LNCAP (cell line): ENCODE results near the gene RIPOR3.

Source experiments
- TF ChIP-seq, protein P1 (sequence below): fragments of 450-650 bp; IDR thresholded peaks from 2 replicates; pipeline ENCODE4 v1.5.1; 2017; ENCODE audit warnings: mild to moderate bottlenecking

Gene RIPOR3

DNA sequence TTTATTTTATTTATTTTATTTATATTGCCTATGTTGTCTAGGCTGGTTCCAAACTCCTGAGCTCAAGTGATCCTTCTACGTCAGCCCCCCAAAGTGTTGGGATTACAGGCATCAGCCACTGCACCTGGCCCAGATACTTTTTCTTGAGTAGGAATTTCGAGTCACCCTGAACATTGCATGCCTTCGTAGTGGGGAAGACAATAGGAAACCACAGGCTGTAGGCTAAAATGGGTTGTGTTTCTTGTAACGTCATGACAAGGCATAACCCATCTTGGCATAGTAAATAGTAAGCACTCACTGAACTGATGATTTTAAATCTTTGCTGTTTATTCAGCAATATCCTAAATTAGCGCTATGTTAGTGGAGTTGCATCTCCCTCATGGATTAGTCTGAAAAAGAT lies 146.2 kb downstream of the RIPOR3 start:
- TF ChIP-seq, protein P1, sequence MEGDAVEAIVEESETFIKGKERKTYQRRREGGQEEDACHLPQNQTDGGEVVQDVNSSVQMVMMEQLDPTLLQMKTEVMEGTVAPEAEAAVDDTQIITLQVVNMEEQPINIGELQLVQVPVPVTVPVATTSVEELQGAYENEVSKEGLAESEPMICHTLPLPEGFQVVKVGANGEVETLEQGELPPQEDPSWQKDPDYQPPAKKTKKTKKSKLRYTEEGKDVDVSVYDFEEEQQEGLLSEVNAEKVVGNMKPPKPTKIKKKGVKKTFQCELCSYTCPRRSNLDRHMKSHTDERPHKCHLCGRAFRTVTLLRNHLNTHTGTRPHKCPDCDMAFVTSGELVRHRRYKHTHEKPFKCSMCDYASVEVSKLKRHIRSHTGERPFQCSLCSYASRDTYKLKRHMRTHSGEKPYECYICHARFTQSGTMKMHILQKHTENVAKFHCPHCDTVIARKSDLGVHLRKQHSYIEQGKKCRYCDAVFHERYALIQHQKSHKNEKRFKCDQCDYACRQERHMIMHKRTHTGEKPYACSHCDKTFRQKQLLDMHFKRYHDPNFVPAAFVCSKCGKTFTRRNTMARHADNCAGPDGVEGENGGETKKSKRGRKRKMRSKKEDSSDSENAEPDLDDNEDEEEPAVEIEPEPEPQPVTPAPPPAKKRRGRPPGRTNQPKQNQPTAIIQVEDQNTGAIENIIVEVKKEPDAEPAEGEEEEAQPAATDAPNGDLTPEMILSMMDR = no peak

DNA sequence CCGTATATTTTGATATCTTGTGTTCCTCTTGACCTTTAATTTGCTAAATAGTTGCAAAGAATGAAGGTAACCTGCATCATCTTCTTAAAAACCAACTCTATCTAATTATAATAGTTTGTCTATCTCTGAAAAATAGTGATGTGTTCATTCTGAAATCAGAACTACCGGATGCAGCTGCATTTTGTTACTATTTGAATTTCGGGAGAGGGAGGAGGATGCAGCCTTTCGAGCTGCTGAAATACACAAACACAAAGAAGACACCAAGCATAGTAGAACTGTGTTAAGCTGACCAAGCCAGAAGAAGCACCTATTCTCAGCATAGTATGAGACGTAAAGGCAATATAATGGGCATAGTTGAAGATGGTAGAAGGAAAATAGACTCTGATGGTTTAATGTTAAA lies 148.0 kb downstream of the RIPOR3 start:
- TF ChIP-seq, protein P1 = no peak

GRCh38 chr20:50541606-50542041 lies 149.7 kb downstream of the RIPOR3 start:
- TF ChIP-seq, protein P1 = no peak

DNA sequence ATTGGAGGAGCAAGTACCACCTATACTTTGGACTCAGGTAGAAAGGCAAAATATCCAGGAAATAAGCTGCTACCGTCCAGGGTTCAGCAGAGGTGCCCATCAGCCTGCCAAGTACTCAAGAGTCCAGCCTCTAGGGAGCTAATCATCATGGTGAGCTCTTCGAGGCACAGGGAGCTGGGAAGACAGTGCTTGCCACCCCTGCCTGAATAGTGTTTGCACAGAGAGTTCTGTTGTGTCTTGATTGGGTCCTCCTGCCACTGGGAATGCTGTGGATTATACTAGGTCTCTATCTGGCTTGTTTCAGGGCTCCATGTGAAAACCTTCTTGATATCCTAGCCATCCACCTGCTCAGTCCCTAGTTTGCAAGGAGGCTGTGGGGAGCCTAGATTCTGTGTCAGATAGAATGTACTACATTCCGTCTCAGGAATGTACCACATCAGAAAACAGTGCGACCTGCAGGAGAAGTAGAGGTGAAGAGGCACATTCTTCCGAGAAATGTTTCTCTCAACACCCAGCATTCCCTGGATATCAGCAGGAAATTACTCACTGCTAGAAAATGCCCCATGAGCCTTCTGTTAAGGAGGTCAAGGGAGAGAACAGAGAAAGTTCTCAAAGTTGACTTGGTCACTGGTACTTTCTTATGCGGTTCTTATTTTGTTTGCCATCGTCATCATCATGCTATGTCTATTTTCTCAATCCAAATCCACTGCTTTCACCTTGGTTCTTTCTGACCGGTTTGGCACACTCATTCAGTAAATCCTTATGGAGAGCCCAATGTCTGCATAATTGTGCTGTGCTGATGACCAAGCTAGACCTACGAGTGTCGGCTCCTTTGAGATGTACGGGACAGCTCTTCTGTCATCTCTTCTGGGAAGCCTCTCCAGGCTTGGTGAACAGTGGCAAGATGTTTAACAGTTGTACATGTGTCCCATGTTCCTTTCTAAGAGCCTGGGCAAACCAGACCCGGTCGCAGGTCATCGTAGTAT lies 150.4 kb downstream of the RIPOR3 start:
- TF ChIP-seq, protein P1 = no peak

GRCh38 chr20:50538276-50538675 lies 153.1 kb downstream of the RIPOR3 start:
- TF ChIP-seq, protein P1 = no peak

- TF ChIP-seq, protein P1 = no peak
Measured at GRCh38 chr20:50537546-50538201, 153.7 kb downstream of the RIPOR3 start.

DNA sequence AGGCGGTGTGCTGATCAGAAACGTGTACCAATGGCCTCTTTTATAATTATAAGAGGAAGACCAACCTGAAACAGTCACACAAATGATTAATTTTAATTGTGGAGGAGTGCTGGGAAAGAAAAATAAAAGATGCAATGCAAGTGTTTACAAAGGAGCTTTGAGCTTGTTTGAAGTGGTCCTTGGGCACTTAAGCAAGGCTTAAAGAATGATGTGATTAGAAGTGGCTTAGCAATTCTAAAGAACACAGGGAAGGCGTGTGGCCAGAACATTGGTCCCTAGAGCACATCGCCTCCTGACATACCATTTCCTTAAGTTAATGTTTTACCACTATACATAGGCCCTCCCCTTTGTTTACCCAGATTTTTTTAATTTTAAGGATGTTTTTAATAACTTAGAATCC lies 155.0 kb downstream of the RIPOR3 start:
- TF ChIP-seq, protein P1 = no peak
